M059J (cell line): ENCODE results near the gene SYF2. TPM values are rescaled to one million over a fixed set of nuclear protein-coding genes. Genes with fewer than 3 reads are reported as not detected.
"Not testable (repeated sequence)": the region's sequence is repeated elsewhere in the genome, so short reads cannot be mapped to it uniquely, and the experiment has no call there.

Source experiments
- DNase-seq: peaks from one replicate; pipeline ENCODE4 v3.0.0-alpha.2; 2012; ENCODE audit warnings: low read depth
- total RNA-seq: library from RNA; depleted of rRNA; stranded (reverse); fragments of >200 nt; shearing (Covaris generic); gene quantifications from 2 replicates; pipeline ENCODE4 v1.2.3, GENCODE V29; 2014

Gene SYF2
- total RNA-seq, 1 experiment from 2014 or later, result 56.7 TPM

GRCh38 chr1:25206201-25206600 lies 26.1 kb downstream of the SYF2 start:
- no peak for DNase-seq

GRCh38 chr1:25205786-25206185 lies 26.5 kb downstream of the SYF2 start:
- no peak for DNase-seq

- peak; percentile 55 for DNase-seq
These were observed 27.4 kb downstream of the SYF2 start for GRCh38 chr1:25204797-25205480.

GRCh38 chr1:25201006-25201405 lies 31.3 kb downstream of the SYF2 start:
- no peak for DNase-seq

- DNase-seq, result no peak
These were observed 32.3 kb downstream of the SYF2 start for GRCh38 chr1:25199819-25200620.

- DNase-seq, result peak; percentile 56
These were observed 33.5 kb downstream of the SYF2 start for GRCh38 chr1:25198663-25199252.

- DNase-seq, result no peak
These were observed 34.2 kb downstream of the SYF2 start for GRCh38 chr1:25197982-25198662.

GRCh38 chr1:25197235-25197975 lies 34.9 kb downstream of the SYF2 start:
- no peak for DNase-seq

GRCh38 chr1:25196830-25197229 lies 35.5 kb downstream of the SYF2 start:
- no peak for DNase-seq

- no peak for DNase-seq
These were observed 36.5 kb downstream of the SYF2 start for GRCh38 chr1:25195835-25196234.

- DNase-seq, result peak; percentile 55
These were observed 37.7 kb downstream of the SYF2 start for GRCh38 chr1:25194572-25195020.

- no peak for DNase-seq
These were observed 38.2 kb downstream of the SYF2 start for GRCh38 chr1:25194054-25194453.

- DNase-seq, result no peak
These were observed 39.1 kb downstream of the SYF2 start for GRCh38 chr1:25193229-25193628.

GRCh38 chr1:25192154-25192553 lies 40.1 kb downstream of the SYF2 start:
- DNase-seq, result no peak

- DNase-seq, result no peak
These were observed 42.0 kb downstream of the SYF2 start for GRCh38 chr1:25190260-25190659.

- DNase-seq, result not testable (repeated sequence)
These were observed 44.4 kb downstream of the SYF2 start for GRCh38 chr1:25187904-25188303.

GRCh38 chr1:25187077-25187476 lies 45.2 kb downstream of the SYF2 start:
- no peak for DNase-seq

GRCh38 chr1:25186161-25187007 lies 45.9 kb downstream of the SYF2 start:
- DNase-seq, result no peak

- DNase-seq, result no peak
These were observed 46.7 kb downstream of the SYF2 start for GRCh38 chr1:25185409-25186160.
